ELF-1 (cell line): ENCODE measurements around the gene GNAQ.
"Not testable (repeated sequence)": the region's sequence is repeated elsewhere in the genome, so short reads cannot be mapped to it uniquely, and the experiment has no call there.

Source experiments
- DNase-seq: peaks from one replicate; pipeline ENCODE4 v3.0.0-alpha.2; 2016; ENCODE audit warnings: low read depth, low spot score

Gene GNAQ

DNA sequence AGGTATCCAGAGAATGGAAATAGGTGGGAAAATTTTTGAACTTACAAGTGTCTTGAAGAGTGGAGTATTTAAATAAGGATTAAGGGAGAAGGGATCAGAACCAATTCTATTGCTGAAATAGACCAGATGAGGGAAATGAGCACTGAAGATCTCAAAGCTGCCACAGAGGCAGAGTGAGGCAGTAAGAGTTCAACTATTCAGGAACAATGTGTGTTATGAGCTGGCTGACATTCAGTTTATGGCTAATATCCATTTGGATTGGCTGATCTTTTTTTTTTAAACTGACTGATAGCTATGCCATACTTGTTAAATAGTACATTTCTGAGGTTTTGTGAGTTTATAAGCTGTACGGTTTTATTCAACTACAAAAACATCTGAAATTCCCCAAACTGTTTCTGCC lies 288.2 kb downstream of the GNAQ start:
- DNase-seq, result no peak

DNA sequence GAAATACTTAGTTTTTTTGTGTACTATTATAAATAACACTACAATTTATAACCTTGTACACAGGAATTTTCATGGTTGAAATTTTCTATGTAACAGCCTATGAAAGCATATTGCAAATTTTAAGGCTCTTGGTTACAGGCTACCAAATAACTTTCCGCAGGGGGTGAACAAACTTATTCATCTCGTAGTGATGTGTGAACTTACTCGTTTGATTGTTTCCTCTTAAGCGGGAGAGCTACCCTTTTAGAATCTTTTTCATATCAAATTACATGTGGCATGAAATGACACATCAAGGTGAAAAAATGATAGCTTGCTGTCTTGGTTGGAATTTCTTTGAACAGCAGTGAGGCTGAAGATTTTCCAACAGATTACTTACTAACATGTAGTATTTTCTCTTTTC lies 292.7 kb downstream of the GNAQ start:
- no peak for DNase-seq

DNA sequence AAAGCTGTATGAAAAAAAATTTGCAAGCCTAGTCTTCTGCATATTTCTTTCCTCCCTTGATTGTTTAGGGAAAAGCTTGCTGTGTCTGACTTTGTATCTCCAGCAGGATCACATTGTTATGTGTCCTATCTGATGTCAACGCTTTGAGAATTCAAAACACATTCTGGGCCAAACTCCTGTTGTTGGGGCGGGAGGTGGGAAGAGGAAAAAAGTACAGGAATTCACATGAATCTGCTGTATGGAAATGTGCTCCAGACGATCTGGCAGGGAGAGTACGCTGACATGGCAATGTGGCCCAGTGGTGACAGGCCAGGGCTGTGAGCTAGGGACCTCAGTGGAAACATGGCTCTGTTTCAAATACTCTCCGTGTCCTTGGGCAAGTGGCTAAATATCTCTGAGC lies 296.1 kb downstream of the GNAQ start:
- DNase-seq, result no peak

DNA sequence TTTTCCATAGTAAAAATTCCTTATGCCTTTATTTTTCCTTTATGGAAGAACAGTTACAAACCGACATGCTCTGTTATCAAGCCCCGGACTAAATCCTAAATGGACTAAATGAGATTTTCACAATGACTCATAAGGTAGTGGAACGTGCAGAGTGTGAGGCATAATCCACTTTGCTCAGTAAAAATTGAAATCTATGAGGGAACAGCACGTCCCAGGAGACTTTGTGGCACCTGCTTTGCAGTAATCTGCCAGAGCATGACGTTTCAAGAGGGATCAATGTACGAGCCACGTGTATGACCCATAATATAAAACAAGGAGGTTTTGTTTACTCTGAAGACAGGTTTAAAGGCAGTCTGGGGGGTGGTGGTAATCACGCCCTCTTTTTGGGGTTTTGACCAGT lies 299.7 kb downstream of the GNAQ start:
- no peak for DNase-seq

DNA sequence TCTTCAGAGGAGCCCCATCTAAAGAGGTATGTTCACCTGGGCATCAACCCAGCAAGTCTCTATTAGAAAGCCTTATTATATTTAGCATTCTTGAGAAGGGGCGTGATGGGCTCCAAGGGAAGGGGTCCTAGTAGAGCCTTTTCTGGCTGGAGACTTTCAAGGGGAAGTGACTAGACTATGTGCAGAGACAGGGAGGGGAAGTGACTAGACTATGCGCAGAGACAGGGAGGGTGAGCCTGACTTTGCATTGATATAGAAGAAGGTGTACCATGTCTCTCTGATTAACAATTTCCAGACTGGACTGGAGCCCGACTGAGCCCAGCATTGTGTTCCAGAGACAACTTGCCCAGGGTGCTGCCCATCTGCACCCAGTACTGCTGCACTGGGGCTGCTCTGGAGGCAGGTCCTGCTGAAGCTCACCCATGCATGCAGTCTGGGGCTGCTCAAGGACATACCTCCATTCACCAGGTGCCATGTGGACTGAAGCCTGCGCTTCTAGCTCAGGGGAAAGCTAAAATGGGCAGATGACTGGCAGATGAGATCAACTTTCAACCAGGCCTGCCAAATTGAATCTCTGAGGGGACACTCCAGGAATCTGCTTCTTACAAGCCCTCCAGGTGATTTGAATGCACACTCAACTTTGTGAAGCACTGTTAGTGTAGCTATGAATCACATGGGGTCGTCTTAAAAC lies 300.5 kb downstream of the GNAQ start:
- no peak for DNase-seq

DNA sequence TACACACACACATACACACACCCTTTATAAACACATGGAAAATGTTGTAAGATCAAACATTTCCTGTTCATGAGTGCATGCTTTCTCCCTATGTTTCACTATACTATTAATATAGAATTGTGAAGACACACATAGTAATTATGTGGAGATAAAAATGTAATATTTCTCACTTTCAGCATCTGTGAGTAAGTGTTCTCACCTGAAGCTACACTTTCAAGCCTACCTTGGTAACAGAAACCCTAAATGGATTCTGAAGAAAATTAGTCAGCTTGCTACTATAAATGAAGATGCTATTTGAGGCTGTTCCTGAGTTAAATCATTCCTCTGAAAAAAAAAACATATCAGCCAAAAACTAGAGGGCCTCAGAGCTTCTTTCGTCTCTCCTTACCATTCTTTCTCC lies 302.4 kb downstream of the GNAQ start:
- DNase-seq, result no peak

DNA sequence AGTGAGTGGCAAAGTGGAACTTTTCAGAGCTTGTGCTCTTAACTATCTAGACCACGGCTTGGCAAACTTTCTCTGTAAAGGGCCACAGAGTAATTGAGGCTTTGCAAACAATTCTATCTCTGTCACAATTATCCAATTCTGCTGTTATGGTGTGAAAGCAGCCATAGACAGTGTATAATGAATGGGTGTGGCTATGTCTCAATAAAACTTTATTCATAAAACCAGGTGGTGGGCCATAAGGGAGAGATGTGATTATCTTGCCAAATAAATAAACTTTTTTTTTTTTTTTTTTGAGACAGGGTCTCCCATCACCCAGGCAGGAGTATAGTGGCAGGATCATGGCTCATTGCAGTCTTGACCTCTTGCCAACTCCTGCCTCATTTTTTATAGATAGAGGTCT lies 304.8 kb downstream of the GNAQ start:
- DNase-seq, result no peak

DNA sequence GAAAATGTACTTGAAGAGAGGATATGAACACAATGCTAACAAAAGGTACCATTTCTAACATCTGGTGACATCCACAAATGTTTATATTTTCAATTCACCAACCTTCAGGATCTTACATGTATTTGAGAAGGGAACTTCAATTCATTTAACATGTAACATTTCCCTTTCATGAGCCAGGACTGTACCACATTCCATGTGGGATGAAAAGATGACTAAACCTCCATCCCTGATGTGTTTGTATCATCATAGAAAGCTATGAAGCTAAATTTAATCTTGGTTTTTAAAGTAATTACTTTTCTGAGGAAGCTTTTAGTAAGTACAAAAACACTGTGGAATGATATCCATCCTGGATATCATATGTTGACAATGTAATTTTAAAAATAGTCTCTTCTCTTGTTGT lies 305.3 kb downstream of the GNAQ start:
- DNase-seq, result no peak

DNA sequence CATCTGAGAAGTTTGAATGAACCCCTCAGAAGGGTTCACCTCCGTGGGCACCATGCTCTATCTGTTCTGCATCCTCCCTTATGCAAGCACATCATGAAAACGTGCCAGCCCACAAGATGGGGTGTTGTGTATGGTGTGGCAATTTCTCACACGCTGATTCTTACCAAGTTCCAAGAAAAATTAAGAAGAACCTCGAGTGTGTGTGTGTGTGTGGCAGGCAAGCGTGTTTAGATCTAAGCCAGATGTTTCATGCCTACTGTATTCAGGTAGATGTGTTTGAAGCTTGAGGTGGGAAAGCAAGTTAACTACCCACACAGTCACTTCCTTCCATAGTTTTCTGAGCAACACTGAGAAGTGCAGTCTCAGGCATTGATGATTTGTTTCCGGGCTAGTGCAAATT lies 305.8 kb downstream of the GNAQ start:
- DNase-seq, result no peak

DNA sequence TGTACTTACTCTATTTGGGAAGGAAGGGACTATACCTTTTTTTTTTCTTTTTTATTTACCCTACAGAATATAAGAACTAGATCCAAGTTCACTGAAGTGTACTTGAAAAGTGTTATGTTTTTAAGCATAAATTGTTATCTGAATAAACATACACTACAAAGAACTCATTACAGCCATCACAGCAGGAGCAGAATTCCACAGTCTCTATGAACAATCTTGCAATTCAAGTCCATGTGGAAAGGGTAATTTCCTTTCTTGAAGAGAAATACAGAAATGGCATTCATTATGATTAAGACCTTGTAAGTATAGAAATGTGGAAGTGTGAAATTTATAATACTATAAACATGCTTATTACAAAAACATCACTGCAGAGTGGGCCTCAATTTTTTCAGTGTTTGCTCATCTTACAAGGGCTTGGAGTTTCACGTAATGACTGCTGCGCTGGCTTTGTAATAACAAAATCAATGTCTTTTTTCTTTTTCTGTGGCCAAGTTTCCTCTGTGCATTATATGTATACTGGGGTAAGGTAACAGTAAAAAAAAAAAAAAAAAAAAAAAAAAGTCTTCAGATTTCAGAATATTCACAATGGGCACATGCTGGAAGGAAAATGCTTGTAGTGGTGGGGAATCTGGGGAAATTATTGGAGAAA lies 306.4 kb downstream of the GNAQ start:
- DNase-seq, result no peak

DNA sequence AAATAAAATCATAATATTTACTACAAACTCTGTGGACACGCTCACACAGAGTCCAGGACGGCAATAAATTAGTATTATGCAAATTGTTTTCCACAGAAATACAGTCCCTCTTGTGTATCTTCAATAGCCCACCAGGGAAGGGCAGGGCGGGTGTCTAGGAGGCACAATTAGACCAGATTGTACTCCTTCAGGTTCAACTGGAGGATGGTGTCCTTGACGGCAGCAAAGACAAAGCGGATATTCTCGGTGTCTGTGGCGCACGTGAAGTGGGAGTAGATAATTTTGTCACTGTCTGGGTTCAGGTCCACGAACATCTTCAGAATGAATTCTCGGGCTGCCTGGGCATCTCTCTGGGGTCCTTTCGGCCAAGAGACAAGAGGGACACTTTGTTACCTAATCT lies 310.5 kb downstream of the GNAQ start:
- DNase-seq, result not testable (repeated sequence)

DNA sequence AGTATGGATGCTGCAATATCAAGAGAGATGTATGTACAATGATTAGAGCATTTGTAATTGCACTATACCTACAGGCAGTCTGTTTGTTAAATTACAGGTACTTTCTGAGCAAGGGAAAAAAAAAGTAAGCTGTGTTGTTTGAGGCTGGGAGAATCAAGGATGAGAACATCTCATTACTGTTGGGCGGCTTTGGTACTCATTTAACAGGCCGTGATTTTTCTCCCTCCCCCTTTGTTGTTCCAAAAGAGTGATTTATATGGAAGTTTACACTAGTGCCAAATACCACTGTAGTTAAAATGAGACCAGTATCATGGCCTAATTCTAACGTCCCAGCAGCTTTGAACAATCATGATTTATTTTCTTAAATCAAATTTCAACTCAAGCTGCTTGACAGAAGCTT lies 312.3 kb downstream of the GNAQ start:
- DNase-seq, result no peak

DNA sequence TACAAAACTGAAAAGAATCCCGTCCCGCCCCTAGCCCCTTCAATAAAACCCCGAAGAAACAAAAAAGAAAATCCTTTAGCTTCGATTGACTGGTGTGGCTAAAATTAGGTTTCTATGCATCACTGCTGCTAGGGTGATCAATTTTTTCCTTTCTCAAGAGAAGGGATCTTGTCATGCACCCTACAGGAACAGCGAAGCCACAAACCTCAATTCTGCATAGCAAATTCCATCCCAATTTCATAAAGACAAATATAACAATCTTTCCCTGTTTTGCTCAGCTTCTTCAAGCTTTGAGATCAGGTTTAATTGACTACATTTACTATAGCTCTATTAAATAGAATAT lies 313.3 kb downstream of the GNAQ start:
- DNase-seq, result not testable (repeated sequence)

DNA sequence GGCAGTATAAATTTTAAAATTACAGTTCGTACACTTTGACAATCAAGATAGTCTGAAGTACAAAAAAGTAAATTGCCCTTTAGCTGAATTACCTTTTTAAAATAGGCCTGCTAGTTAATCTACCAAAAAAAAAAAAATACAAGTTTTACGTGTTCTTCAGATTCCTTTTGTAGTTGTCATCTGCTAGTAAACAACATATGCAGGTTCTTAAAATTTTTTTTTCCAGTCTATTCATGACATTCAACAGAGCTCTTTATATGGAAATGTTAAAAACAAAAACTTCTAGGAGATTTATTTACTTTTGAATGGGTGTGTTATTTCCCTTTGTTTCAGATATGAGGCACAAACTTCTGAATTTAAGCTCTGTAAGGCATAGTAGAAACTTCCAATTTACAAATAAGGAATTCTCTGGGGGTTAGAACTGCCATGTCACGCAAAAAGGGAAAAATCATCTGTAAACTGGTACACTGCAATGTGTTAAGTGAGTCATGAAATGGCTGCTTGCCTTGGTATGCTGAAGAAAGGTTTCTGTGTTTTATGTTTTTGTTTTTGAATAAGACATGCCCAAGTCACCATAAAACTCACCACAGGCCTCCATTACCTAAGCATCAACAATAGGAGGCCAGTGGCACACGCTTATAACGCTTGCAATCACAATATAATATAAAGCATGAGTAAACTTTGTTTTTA lies 313.9 kb downstream of the GNAQ start:
- DNase-seq, result not testable (repeated sequence)

DNA sequence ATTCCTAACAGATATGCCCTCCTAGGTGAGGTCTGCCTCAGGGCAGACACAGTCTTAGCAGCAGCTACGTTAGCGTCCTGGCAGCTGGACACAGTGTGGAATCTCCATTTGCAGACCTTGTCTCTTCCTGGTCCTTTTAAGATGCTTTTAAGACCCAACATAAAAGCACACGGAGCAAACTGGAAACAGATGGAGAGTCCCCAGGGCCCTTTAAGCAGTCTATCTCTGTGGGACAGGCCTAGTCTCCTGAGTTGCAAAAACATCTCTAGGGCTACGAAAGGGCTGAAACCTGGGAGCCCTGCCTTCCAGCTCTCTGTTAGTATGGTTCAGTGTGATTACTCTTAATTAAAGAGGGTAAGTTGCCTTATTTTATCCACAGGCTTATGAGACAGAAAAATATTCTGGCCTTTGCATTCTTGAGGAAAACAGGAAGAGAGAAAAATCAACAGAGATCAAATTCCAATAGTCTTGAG lies 317.5 kb downstream of the GNAQ start:
- no peak for DNase-seq

DNA sequence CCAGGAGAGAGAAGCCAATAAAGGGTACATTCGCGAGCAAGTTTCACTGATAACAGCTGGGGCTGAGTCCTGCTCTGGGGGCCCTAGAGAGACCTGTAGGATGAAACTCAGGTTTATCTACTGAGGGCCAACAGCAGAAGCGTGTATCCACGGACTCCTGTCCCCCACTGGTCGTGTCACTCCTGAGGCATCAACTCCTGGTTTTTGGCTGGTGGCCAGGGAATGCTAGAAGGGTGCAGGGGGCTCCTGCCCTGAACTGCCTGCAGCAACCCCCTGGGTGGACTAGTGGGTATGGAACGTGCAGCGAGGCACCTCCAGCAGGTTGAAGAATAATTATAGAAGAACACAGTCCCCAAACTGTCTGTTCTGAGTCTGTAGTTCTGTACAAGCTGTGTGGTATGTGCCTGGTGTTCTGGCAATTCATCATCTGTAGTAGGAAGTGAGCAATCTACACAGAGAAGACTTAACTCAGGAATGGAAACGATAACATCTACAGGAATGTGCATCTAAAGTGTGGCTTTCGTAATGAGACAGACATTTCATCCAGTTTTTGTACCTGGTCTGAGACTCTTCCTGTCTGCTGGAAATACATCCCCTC lies 319.0 kb downstream of the GNAQ start:
- DNase-seq, result no peak

DNA sequence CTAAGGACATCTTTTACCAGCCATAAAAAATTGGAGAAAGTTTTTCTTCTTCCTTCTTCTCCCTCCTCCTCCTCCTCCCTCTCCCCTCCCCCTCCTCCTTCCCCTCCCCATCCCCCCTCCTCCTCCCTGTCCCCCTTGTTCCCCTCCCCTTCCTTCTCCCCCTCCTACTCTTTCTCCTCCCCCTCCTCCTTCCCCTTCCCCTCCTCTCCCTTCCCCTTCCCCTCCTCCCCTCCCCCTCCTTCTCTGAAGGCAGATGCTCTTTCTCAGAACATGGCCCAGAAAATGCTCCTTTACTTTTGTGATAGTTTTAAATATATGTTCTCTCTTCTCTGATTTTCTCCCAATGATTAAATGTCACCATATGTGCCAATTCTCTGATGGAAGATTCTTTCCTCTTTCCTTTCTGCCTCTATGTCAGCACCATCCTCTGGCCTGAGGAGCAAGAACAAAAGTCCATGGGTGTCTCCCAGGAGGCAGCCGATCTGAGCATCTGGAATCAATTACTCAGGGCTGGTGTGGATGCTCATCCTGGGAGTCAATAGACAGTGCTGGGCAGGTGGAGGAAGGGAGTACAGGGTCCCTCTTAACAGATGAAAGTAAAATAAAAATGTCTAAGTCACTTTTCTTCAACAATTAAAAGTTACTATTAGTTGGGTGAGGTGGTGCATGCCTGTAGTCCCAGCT lies 320.5 kb downstream of the GNAQ start:
- no peak for DNase-seq

DNA sequence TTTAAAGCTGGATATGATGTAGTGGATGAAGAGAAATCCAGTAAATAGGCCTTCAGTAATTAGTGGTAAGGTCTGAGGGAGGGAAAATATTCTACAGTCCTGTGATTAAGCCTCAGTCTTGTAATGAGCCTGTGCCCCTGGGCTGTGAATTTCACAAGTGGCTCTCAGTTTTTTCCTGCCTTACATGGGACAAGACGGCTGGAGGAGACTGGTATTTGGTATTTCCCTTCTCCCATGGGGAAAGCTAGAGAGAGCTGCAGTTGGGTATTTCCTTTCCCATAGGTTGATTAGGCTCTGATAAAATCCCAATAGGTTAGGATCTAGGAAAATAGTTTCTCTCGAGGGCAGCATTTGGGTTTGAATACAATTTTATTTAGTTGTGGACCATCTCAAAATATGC lies 321.3 kb downstream of the GNAQ start:
- no peak for DNase-seq

DNA sequence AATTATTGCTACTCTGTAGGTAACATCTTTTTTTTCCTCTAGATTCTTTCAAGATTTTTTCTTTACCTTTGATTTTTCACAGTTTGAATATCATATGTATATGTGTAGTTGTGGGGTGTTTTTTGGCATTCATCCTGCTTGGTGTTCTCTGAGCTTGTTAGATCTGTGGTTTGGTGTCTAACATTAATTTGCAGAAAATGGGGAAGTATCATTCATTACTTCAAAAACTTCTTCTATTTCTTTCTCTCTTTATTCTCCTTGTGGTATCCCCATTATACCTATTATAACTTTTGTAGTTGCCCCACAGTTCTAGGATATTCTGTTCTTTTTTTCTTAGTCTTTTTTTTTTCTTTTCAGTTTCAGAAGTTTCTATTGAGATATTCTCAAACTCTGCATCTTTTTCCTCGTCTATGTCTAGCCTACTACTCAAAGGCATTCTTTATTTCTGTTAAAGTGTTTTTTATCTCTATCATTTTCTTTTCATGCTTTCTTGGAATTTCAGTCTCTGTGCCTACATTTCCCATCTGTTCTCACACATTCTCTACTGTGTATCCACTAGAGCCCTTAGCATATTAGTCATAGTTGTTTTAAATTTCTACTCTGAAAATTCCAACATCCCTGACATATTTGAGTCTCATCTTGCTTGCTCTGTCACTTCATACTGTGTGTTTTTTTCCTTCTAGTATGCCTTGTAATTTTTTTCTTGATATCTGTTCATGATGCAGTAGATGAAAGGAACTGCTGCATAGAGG lies 323.4 kb downstream of the GNAQ start:
- no peak for DNase-seq

DNA sequence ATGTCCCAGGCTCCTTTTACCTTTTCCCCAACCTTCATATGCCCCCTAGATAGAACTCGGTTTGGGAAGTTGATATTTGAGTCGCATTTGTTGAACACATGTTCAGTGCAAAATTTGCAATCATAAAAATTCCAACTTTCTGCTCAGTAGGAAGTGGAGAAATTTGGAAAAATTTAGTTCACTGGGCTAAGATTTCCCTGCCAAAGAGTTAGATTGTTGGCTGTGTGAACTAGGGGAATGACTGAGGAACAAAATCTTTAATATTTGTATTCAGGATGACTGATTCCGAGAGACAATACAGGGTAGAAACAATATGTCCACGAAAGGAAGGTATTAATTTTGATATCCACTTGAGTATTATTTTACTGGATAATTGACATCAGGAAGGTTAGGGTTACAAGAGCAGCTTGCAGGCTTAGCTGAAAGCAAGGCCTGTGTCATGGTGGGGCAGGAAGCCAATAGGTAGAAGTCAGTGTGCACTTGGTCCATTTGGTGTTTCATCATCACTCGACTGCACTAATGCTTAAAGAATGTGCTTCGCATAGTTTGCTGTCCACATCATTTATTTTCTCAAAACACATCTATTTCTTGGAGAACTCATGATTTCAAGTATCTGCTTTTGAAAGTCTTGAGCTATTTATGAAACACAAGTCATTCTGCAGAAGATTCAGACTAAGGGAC lies 324.1 kb downstream of the GNAQ start:
- DNase-seq, result no peak

DNA sequence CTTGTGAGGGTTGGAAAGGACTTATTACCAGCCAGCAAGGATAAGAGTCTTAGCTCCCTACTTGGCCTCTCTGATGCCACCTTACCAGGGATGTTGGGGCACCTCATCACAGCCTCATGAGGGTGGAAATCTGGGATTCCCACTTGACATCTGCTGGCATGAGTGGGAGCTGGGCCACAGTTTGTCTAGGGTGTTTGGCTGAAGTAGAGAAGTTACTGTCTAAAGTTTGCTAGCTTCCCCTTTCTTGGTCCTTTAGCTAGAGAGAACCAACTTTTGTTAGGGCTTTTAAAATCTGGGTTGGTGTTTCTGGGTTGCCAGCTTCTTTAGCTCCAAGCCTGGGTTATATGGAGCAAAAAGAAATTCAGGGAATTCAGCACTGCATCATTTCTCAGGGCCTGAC lies 326.0 kb downstream of the GNAQ start:
- DNase-seq, result no peak
